Measurements from ENCODE around the gene CANT1.
A peak's percentile ranks its signal among the peaks of the same experiment; 100 is the strongest.
"Not testable (repeated sequence)": the region's sequence is repeated elsewhere in the genome, so short reads cannot be mapped to it uniquely, and the experiment has no call there.

CANT1 gene

GRCh38 chr17:79043191-79043930, 33.8 kb upstream of the CANT1 start:
- no peak for DNase-seq

DNA sequence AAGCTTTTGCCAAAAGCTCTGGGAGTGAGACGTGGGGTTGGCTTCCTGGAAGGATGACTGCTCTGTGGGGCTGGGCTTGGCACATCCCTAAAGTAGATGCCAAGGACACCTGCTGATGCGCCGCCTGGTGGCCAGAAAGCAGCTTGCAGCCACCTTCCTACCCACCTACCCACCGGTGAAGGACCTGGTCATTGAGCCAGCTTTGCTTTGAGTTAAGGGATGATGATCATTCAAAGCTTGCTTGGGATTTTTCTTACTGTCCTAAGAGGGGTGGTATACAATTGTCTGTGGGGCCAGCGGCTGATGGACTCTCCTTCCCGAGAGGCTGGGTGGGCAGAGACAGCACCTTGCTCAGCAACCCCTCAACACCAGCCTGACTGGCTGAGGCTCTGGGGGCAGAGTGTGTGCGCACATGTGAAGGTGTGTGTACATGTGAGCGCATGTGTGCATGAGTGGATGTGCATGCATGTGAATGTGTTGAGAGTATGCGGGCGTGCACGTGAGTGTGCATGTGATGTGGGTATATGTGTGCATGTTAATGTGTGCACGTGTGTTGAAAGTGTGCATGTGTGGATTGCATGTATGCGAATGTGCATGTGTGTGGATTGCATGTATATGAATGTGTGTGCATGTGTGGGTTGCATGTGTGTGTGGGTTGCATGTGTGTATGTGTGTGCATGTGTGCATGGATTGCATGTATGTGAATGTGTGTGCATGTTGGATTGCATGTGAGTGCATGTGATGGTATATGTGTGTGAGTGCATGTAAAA, 33.0 kb upstream of the CANT1 start:
- peak; percentile 56 to 72 for DNase-seq

- no peak for DNase-seq
Observed at GRCh38 chr17:79041723-79042420, 32.3 kb upstream of the CANT1 start.

DNA sequence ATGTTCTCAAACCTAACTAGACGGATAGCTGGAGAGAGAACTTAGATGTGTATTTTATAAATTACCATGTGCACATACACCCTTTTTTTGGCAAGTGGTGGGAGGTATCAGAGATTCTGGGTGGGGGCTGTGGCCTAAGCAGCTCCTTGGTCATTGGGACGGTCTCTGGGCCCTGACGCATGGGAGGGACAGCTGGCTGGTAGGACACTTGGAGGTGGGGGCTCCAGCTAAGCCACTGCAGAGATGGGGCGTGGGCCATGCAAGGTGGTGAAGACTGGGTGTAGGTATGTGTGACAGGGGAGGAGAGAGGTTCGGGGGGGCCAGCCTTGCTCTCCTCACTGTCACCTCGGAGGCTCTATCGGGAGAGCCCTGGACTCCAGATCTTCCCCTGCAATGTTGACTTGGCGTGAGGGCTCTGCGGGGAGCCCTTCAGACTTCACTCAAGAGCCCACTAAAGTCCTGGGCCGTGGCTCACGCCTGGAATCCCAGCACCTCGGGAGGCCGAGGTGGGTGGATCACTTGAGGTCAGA, 31.5 kb upstream of the CANT1 start:
- DNase-seq: no peak

DNA sequence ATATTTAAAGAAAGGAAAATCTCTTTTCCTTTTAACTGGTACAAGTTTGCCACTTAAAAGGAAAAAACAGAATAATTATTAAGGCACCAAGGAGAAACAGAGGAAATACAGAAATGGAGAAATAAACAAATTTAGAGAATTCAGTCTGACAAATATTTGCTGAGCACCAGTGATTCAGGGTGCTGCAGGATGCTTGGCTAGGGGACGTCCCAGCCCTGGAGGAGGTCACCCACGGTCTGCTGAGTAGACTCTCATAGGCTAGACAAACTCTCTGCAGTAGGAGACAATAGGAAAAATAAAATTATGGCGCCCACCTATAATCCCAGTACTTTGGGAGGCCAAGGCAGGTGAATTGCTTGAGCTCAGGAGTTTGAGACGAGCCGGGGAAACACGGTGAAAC, 30.3 kb upstream of the CANT1 start:
- DNase-seq: no peak

GRCh38 chr17:79039171-79039570, 29.6 kb upstream of the CANT1 start:
- DNase-seq: no peak

- no peak for DNase-seq
Observed at GRCh38 chr17:79038545-79039135, 29.1 kb upstream of the CANT1 start.

GRCh38 chr17:79036596-79036995, 27.0 kb upstream of the CANT1 start:
- no peak for DNase-seq

- DNase-seq: no peak
Observed at GRCh38 chr17:79036181-79036580, 26.6 kb upstream of the CANT1 start.

DNA sequence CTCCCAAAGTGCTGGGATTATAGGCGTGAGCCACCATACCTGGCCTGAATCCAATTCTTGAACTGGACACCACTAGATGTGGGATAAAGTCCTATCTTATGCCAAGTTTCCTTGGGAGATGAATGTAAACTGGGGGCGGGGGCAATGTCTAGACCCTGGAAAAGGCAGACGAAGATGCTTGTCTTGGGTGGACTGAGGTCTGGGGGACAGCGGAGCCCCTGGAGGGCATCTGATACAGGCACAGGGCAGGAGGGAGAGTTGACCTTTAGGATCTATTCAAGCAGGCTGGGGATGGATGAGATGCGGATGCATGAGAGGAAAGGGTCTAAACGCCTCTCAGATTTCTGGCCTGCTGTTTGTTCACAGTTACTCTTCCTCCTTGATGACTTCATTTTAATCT, 26.1 kb upstream of the CANT1 start:
- no peak for DNase-seq

DNA sequence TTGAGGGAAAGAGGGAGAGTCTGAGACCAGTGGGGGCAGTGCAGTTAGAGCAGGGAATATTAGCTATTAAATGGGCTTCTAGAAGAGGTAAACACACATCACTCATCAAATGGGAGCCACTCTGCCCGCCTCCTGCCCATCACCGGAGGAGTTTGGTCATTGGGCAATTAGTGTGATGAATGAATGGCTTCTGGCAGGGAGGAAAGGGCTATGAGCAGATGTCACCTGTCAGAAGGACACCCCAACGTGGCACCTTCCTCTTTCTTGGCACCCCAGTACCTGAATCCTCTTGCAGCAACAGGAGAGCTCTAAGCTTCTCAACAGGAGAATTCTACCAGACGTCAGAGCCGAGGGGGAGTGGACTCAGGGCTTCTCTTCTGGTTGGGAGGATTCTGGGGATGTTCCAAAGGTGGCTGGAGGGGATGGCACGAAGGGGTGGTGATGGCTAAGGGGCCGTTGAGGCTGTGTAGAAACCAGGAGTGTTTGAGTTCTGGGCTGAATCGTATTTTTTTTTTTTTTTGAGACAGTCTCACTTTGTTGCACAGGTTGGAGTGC, 25.4 kb upstream of the CANT1 start:
- no peak for DNase-seq

GRCh38 chr17:79033741-79034501, 24.4 kb upstream of the CANT1 start:
- DNase-seq: peak; percentile 78 to 81

DNA sequence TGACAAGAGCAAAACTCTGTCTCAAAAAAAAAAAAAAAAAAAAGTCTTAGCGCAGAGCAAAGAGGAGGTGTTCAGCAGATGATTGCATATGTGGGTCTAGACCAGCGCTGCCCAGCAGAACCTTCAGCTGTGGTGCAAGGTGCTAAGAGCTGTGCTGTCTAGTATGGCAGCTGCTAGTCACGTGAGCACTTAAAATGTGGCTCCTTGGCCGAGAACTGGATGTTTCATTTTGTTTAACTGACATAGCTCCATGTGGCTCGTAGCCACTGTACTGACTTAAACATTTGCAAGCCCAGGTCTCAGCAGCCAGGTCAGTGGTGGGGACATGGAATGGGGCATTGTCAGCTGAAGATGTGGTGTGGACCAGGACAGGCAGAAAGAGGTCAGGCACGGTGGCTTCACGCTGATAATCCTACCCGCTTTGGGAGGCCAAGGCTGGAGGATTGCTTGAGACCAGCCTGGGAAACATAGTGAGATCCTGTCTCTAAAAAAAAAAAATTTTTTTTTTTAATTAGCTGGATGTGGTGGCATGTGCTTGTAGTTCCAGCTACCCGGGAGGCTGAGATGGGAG, 23.6 kb upstream of the CANT1 start:
- no peak for DNase-seq

- DNase-seq: no peak
Observed at GRCh38 chr17:79031996-79032875, 22.7 kb upstream of the CANT1 start.

DNA sequence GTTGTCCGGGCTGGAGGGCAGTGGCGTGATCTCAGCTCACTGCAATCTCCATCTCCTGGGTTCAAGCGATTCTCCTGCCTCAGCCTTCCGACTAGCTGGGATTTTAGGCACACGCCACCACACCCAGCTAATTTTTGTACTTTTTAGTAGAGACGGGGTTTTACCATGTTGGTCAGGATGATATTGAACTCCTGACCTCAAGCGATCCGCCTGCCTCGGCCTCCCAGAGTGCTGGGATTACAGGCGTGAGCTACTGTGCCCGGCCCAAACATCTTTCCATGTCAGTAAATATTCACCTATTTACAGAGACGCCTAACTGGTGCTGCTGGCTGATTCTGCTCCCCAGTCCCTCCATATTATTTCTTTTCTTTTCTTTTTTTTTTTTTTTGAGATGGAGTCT, 21.1 kb upstream of the CANT1 start:
- not testable (repeated sequence) for DNase-seq

DNA sequence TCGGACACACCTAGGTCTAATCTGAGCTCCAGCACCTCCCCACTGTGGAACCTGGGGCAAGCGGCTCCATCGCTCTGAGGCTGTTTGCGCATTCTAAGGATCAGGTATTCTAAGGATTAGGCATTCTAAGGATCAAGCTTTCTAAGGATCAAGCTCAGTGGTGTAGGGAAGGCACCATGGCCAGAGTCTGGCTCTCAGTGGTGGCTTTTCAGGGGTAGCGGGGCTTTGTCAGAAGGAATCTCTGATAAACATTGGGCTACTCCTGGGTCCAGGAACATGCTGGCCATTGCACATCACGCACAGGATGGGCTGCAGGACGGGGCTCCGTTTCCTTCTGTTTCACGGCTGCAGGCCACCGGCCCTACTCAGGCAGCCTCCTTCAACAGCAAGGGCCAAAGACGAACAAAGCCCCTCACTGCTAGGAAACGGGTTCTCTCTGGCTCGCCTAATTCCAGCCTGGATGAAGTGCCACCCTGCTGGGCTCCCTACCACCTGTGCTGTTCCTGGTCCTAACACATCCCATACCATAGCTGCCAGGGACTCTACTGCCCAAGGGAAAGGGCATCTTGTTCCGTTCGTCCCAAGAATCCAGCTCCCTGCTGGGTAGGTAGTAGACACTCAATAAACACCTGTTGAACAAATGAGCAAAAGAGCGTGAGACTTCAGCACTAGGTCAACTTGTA, 19.9 kb upstream of the CANT1 start:
- no peak for DNase-seq

DNA sequence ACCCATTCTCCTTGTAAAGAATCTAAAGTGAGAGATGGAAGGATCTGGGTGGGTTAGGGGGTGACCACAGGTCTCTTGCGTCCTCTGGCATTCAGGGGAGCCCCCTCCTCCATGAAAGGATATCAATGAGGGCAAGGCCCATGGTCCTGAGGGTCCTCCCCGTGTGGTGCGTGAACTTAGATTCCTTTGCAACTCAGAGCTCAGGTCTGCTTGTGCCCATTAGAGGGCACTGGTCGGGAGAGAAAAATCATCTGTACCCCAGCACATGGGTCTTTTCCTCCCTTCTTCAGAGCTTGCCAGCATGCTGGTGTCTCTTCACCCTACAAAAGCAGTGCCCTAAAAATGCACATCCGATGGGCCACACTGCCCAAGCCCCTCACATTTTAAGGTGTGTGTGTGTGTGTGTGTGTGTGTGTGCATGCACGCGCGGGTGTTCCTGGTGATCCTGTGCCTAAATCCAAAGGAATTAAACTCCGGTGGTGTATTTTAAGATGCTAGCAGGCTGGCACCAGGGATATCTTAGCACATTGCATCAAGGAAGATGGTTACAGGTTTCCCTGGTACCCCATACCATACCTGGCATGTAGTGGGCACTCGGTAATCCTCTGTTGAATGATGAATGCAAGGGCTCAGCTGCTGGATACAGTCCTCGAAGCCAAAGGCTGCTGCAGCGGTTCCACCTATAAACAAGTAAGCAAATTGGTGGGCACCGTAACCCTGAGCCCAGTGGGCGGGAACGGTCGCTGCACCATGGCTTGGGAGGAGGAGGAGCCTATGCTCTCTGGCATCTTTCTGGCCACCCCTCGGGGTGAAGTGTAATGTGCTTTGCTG, 19.1 kb upstream of the CANT1 start:
- DNase-seq: no peak

DNA sequence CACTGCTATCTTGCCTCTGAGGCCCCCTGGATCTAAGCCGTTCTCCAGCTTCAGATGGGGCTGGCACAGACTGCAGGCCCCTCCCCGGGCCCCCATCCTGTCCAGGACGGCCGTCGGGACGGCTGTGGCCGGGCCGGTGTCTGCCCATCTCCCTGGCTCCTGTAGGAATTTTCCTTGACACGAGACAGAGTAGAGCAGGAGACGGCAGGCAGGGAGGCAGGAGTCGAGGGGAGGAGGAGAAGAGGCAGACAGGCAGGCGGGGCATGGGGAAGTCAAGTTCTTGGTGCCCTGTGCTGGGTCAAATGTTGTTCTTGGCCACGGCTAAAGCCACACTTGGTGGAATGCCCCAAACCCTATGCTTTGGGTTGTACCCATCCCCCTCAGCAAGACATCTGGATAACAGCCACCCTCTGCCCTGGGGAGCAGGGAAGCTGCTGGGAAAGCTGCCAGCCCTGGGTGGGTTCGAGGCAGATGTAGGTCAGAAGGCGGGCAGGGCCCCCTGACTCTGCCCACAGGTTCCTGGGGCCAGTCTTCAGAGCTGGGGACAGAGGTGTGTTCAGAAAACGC, 18.4 kb upstream of the CANT1 start:
- no peak for DNase-seq
